A549 (cell line): ENCODE measurements around the gene KCNK13.
"Not testable (repeated sequence)": the region's sequence is repeated elsewhere in the genome, so short reads cannot be mapped to it uniquely, and the experiment has no call there.

Source experiments
- BHLHE40 ChIP-seq: IDR thresholded peaks from 2 replicates; pipeline ENCODE4 v1.6.1; 2012; ENCODE audit warnings: low read depth, low read length, inconsistent platforms
- FOSL2 ChIP-seq, 2 experiments: fragments of 450-650 bp in 1 of 2; fragments of >200 bp in 1 of 2; sonication (Bioruptor Twin) in 1 of 2; formaldehyde crosslinking; IDR thresholded peaks; 2 replicates each; pipeline versions ENCODE4 v1.5.0 to v1.6.1; 2016 to 2020; ENCODE audit warnings: mild to moderate bottlenecking in 1 of 2, moderate library complexity in 1 of 2
- NFE2L2 ChIP-seq: fragments of 150-350 bp; conservative IDR thresholded peaks from 2 replicates; pipeline ENCODE4 v1.6.1; 2014; ENCODE audit warnings: low read length
- RAD21 ChIP-seq, 2 experiments: fragments of >200 bp in 1 of 2; sonication (Bioruptor Twin) in 1 of 2; formaldehyde crosslinking in 1 of 2; IDR thresholded peaks in 1 of 2; conservative IDR thresholded peaks in 1 of 2; 2 replicates in 1 of 2; 3 replicates in 1 of 2; pipeline ENCODE4 v1.6.1; 2012 to 2018; ENCODE audit warnings: inconsistent platforms in 1 of 2
- RNF2 ChIP-seq: fragments of 200-600 bp; sonication (generic); IDR thresholded peaks from 2 replicates; pipeline ENCODE4 v1.6.1; 2016; ENCODE audit warnings: low read depth, mild to moderate bottlenecking, antibody characterized with exemption, moderate library complexity, borderline replicate concordance
- SMC3 ChIP-seq: fragments of >200 bp; sonication (Bioruptor Twin); formaldehyde crosslinking; IDR thresholded peaks from 3 replicates; pipeline ENCODE4 v1.6.1; 2018; ENCODE audit warnings: inconsistent platforms
- TP53 ChIP-seq: fragments of 250-450 bp; sonication (Bioruptor Pico); IDR thresholded peaks from 2 replicates; pipeline ENCODE4 v1.5.0; 2021; ENCODE audit warnings: mild to moderate bottlenecking, moderate library complexity
- TF ChIP-seq, protein P1 (sequence below): fragments of 200-600 bp; sonication (generic); IDR thresholded peaks from 2 replicates; pipeline ENCODE4 v1.6.1; 2016; ENCODE audit warnings: antibody characterized with exemption, mild to moderate bottlenecking, moderate library complexity
- TF ChIP-seq, protein P2 (sequence below): fragments of >200 bp; sonication (Bioruptor Twin); formaldehyde crosslinking; IDR thresholded peaks from 3 replicates; pipeline ENCODE4 v1.5.1; 2016
- TF ChIP-seq, protein P3 (sequence below): IDR thresholded peaks from 2 replicates; pipeline ENCODE4 v1.6.1; 2012

- TF ChIP-seq SMC3; FOSL2 (IDR thresholded peaks at IDR 0.05); FOSL2 (CRISPR knock-in tag; IDR thresholded peaks at IDR 0.05); NFE2L2; TP53 (CRISPR knock-in tag); RAD21 (conservative IDR thresholded peaks at IDR 0.05 in 1 of 2, IDR thresholded peaks at IDR 0.05 in 1 of 2); BHLHE40; RNF2: not testable (repeated sequence)
- TF ChIP-seq, protein P1, sequence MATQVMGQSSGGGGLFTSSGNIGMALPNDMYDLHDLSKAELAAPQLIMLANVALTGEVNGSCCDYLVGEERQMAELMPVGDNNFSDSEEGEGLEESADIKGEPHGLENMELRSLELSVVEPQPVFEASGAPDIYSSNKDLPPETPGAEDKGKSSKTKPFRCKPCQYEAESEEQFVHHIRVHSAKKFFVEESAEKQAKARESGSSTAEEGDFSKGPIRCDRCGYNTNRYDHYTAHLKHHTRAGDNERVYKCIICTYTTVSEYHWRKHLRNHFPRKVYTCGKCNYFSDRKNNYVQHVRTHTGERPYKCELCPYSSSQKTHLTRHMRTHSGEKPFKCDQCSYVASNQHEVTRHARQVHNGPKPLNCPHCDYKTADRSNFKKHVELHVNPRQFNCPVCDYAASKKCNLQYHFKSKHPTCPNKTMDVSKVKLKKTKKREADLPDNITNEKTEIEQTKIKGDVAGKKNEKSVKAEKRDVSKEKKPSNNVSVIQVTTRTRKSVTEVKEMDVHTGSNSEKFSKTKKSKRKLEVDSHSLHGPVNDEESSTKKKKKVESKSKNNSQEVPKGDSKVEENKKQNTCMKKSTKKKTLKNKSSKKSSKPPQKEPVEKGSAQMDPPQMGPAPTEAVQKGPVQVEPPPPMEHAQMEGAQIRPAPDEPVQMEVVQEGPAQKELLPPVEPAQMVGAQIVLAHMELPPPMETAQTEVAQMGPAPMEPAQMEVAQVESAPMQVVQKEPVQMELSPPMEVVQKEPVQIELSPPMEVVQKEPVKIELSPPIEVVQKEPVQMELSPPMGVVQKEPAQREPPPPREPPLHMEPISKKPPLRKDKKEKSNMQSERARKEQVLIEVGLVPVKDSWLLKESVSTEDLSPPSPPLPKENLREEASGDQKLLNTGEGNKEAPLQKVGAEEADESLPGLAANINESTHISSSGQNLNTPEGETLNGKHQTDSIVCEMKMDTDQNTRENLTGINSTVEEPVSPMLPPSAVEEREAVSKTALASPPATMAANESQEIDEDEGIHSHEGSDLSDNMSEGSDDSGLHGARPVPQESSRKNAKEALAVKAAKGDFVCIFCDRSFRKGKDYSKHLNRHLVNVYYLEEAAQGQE = not testable (repeated sequence)
- TF ChIP-seq, protein P2, sequence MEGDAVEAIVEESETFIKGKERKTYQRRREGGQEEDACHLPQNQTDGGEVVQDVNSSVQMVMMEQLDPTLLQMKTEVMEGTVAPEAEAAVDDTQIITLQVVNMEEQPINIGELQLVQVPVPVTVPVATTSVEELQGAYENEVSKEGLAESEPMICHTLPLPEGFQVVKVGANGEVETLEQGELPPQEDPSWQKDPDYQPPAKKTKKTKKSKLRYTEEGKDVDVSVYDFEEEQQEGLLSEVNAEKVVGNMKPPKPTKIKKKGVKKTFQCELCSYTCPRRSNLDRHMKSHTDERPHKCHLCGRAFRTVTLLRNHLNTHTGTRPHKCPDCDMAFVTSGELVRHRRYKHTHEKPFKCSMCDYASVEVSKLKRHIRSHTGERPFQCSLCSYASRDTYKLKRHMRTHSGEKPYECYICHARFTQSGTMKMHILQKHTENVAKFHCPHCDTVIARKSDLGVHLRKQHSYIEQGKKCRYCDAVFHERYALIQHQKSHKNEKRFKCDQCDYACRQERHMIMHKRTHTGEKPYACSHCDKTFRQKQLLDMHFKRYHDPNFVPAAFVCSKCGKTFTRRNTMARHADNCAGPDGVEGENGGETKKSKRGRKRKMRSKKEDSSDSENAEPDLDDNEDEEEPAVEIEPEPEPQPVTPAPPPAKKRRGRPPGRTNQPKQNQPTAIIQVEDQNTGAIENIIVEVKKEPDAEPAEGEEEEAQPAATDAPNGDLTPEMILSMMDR = not testable (repeated sequence)
- TF ChIP-seq, protein P3, sequence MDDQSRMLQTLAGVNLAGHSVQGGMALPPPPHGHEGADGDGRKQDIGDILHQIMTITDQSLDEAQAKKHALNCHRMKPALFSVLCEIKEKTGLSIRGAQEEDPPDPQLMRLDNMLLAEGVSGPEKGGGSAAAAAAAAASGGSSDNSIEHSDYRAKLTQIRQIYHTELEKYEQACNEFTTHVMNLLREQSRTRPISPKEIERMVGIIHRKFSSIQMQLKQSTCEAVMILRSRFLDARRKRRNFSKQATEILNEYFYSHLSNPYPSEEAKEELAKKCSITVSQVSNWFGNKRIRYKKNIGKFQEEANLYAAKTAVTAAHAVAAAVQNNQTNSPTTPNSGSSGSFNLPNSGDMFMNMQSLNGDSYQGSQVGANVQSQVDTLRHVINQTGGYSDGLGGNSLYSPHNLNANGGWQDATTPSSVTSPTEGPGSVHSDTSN = not testable (repeated sequence)
These were observed 27.7 kb downstream of the KCNK13 start for GRCh38 chr14:90089486-90089885.
